ENCODE measurements around the gene USP26. TPM values are rescaled to one million over a fixed set of nuclear protein-coding genes. Genes with fewer than 3 reads are reported as not detected.
"Not testable (repeated sequence)": the region's sequence is repeated elsewhere in the genome, so short reads cannot be mapped to it uniquely, and the experiment has no call there.

The USP26 gene
- total RNA-seq, 1 experiment from 2014 or later = not detected

DNA sequence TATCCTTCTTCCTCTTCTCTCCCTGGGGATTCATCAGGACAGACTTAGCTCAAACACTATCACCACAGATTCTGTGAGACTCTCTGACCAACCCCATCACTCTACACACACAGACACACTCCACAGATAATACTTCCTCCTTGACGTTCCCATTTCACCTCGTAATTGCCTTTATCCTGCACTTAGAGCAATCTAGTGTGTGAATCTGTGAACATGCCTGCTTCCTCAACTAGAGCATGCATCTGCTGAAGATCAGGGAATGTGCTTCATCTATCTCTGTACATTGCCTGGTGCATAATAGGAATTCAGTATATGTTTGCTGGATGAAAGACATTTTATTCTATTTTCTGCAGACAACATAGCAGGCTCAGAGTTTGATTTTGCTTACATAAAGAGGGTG is 113.4 kb downstream of the USP26 start:
- Histone ChIP-seq H3K9me3 (ENCODE audit: control insufficient read depth, insufficient read depth, low read depth, low read length) (no peaks in the 10 kb centered on the region), H3K36me3 (ENCODE audit: control insufficient read depth, insufficient read depth, low read length) (no peaks in the 10 kb centered on the region), H3K27ac (ENCODE audit: low read length) (no peak overlapping the region), H3K4me3 (ENCODE audit: low read depth in 2 of 2, low read length in 2 of 2) (no peak overlapping the region), H3K27me3 (ENCODE audit: control insufficient read depth, insufficient read depth, low read length) (no peaks in the 10 kb centered on the region), H3K4me1 (ENCODE audit: control insufficient read depth, insufficient read depth, low read length) (no peaks in the 10 kb centered on the region)
- no TSS peak for BruUV-seq (replicated peaks)
- intact Hi-C loops (cut with micrococcal nuclease; ENCODE audit: unreplicated experiment) (no loop called here), in situ Hi-C loops (cut with HindIII; ENCODE audit: low pct_unique_long_range_greater_than_20kb, low sequenced_read_pairs) (no loop called here)
- ChIA-PET POLR2A (no interaction called here), CTCF (no interaction called here)
- ATAC-seq (no peak), DNase-seq (ENCODE audit: low read depth, low spot score) (no peak)
- no peak for TF ChIP-seq REST (IDR thresholded peaks at IDR 0.05; ENCODE audit: insufficient read depth in 1 of 2, low read depth in 2 of 2, low read length in 1 of 2)

DNA sequence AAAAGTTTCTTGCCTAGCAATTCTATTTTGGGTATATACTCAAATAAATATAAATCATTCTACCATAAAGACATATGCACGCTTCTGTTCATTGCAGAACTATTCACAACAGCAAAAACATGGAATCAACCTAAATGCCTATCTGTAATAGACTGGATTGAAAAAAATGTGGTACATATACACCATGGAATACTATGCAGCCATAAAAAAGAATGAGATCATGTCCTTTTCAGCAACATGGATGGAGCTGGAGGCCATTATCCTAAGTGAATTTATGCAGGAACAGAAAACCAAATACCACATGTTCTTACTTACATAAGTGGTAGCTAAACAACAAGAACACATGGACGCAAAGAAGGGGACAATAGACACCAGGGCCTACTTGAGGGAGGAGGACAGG is 116.9 kb downstream of the USP26 start:
- POLR2A ChIA-PET; H3K4me3 ChIP-seq (ENCODE audit: low read depth in 2 of 2, low read length in 2 of 2); ATAC-seq; DNase-seq (ENCODE audit: low read depth, low spot score); H3K36me3 ChIP-seq (ENCODE audit: control insufficient read depth, insufficient read depth, low read length); in situ Hi-C loops (cut with HindIII; ENCODE audit: low pct_unique_long_range_greater_than_20kb, low sequenced_read_pairs); H3K9me3 ChIP-seq (ENCODE audit: control insufficient read depth, insufficient read depth, low read depth, low read length); BruUV-seq (replicated peaks); H3K27me3 ChIP-seq (ENCODE audit: control insufficient read depth, insufficient read depth, low read length); intact Hi-C loops (cut with micrococcal nuclease; ENCODE audit: unreplicated experiment); H3K4me1 ChIP-seq (ENCODE audit: control insufficient read depth, insufficient read depth, low read length); H3K27ac ChIP-seq (ENCODE audit: low read length): not testable (repeated sequence)
- CTCF ChIA-PET = interaction anchor here (0.6 kb wide), 1 partner anchor 94 kb away, joined by 10 read pairs; no protein-coding TSS in a partner anchor

Other genes starting within 250 kb of the USP26 start
- gene HS6ST2, start 138.5 kb downstream of the USP26 start, total RNA-seq (2021; ENCODE audit: unreplicated experiment) = 0.26 TPM
- not detected for gene TFDP3, start 121.2 kb upstream of the USP26 start, total RNA-seq (2021; ENCODE audit: unreplicated experiment)